ENCODE data around the gene SIRT4. TPM values are rescaled to one million over a fixed set of nuclear protein-coding genes. Genes with fewer than 3 reads are reported as not detected.
A peak's percentile ranks its signal among the peaks of the same experiment; 100 is the strongest.

The SIRT4 gene
- total and polyA plus RNA-seq, 2 of the 13 experiments (the other 11 are each of a cell fraction or from before 2014, with no cell fraction given), result 3.4 to 5.8 TPM

DNA sequence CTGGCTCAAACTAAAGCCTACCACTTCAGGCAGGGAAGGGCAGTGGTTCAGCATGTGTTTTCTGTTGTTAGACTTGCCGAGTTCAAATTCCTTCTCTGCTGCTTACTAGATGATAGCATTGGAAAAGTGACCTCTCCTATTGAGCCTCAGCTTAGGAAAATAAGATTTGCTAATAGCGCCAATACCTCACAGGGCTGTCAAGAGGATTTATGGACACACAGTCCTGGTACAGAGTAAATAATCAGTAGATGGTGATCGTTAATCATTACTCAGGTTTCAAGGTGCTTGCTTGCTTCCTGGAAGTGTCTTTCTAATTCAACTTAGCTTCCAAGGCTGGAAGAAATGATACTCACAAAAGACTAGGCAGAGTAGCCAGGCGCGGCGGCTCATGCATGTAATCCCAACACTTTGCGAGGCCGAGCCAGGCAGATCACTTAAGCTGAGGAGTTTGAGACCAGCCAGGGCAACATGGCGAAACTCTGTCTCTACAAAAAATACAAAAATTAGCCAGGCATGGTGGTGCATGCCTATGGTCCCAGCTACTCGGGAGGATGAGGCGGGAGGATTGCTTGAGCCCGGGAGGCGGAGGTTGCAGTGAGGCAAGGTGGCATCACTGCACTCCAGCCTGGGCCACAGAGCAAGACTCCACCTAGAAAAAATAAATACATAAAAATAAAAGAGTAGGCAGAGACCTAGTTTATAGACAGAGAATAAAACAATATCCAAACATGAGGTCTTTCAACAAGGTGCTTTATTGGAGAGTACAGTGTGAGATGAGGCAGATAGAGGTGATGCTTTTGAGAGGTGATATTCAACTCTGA, 19.5 kb downstream of the SIRT4 start (continued):
- TF ChIP-seq SYNCRIP (IDR thresholded peaks at IDR 0.05; ENCODE audit: insufficient read depth, low read depth, low read length) (no peak), ZNF780A (CRISPR knock-in tag; IDR thresholded peaks at IDR 0.05) (no peak), ZNF616 (CRISPR knock-in tag; IDR thresholded peaks at IDR 0.05; ENCODE audit: low read depth) (no peak), TFE3 (CRISPR knock-in tag; IDR thresholded peaks at IDR 0.05) (0 out of 2 replicates have a peak, but pooled peaks have one; percentile 24), ATF7 (IDR thresholded peaks at IDR 0.05) (no peak), ATF7 (CRISPR knock-in tag; IDR thresholded peaks at IDR 0.05) (no peak), ZNF496 (CRISPR knock-in tag; IDR thresholded peaks at IDR 0.05; ENCODE audit: insufficient replicate concordance) (no peak), BRF2 (CRISPR knock-in tag; IDR thresholded peaks at IDR 0.05) (peak; percentile 58; the same call in 1 of the 2 replicates), HDAC2 (CRISPR knock-in tag; IDR thresholded peaks at IDR 0.05) (no peak), MYPOP (CRISPR knock-in tag; IDR thresholded peaks at IDR 0.05) (peak; percentile 43; the same call in 1 of the 2 replicates), KDM1A (CRISPR knock-in tag; IDR thresholded peaks at IDR 0.05) (no peak), ZNF550 (CRISPR knock-in tag; IDR thresholded peaks at IDR 0.05; ENCODE audit: borderline replicate concordance) (no peak), SP2 (CRISPR knock-in tag; IDR thresholded peaks at IDR 0.05) (no peak)
- TF ChIP-seq, protein P1, sequence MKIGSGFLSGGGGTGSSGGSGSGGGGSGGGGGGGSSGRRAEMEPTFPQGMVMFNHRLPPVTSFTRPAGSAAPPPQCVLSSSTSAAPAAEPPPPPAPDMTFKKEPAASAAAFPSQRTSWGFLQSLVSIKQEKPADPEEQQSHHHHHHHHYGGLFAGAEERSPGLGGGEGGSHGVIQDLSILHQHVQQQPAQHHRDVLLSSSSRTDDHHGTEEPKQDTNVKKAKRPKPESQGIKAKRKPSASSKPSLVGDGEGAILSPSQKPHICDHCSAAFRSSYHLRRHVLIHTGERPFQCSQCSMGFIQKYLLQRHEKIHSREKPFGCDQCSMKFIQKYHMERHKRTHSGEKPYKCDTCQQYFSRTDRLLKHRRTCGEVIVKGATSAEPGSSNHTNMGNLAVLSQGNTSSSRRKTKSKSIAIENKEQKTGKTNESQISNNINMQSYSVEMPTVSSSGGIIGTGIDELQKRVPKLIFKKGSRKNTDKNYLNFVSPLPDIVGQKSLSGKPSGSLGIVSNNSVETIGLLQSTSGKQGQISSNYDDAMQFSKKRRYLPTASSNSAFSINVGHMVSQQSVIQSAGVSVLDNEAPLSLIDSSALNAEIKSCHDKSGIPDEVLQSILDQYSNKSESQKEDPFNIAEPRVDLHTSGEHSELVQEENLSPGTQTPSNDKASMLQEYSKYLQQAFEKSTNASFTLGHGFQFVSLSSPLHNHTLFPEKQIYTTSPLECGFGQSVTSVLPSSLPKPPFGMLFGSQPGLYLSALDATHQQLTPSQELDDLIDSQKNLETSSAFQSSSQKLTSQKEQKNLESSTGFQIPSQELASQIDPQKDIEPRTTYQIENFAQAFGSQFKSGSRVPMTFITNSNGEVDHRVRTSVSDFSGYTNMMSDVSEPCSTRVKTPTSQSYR (CRISPR knock-in tag; IDR thresholded peaks at IDR 0.05; ENCODE audit: borderline replicate concordance), result no peak; the same call in 1 of the 2 replicates
- TF ChIP-seq, protein P2, sequence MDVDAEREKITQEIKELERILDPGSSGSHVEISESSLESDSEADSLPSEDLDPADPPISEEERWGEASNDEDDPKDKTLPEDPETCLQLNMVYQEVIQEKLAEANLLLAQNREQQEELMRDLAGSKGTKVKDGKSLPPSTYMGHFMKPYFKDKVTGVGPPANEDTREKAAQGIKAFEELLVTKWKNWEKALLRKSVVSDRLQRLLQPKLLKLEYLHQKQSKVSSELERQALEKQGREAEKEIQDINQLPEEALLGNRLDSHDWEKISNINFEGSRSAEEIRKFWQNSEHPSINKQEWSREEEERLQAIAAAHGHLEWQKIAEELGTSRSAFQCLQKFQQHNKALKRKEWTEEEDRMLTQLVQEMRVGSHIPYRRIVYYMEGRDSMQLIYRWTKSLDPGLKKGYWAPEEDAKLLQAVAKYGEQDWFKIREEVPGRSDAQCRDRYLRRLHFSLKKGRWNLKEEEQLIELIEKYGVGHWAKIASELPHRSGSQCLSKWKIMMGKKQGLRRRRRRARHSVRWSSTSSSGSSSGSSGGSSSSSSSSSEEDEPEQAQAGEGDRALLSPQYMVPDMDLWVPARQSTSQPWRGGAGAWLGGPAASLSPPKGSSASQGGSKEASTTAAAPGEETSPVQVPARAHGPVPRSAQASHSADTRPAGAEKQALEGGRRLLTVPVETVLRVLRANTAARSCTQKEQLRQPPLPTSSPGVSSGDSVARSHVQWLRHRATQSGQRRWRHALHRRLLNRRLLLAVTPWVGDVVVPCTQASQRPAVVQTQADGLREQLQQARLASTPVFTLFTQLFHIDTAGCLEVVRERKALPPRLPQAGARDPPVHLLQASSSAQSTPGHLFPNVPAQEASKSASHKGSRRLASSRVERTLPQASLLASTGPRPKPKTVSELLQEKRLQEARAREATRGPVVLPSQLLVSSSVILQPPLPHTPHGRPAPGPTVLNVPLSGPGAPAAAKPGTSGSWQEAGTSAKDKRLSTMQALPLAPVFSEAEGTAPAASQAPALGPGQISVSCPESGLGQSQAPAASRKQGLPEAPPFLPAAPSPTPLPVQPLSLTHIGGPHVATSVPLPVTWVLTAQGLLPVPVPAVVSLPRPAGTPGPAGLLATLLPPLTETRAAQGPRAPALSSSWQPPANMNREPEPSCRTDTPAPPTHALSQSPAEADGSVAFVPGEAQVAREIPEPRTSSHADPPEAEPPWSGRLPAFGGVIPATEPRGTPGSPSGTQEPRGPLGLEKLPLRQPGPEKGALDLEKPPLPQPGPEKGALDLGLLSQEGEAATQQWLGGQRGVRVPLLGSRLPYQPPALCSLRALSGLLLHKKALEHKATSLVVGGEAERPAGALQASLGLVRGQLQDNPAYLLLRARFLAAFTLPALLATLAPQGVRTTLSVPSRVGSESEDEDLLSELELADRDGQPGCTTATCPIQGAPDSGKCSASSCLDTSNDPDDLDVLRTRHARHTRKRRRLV (CRISPR knock-in tag; IDR thresholded peaks at IDR 0.05), result no peak

Measured in HepG2 (cell line).